ENCODE results near the gene MGLL. TPM values are rescaled to one million over a fixed set of nuclear protein-coding genes. Genes with fewer than 3 reads are reported as not detected.

MGLL gene
- total RNA-seq, 1 experiment from 2014 or later: 0.94 TPM

- TF ChIP-seq GABPB1 (CRISPR knock-in tag; IDR thresholded peaks at IDR 0.05) (no peak), TEAD1 (CRISPR knock-in tag; IDR thresholded peaks at IDR 0.05) (no peak), GTF2I (CRISPR knock-in tag; conservative IDR thresholded peaks at IDR 0.05) (no peak), CDX4 (CRISPR knock-in tag; IDR thresholded peaks at IDR 0.05; ENCODE audit: borderline replicate concordance) (no peak)
Measured at GRCh38 chr3:127800508-127800907, 21.8 kb downstream of the MGLL start (continued).

GRCh38 chr3:127799476-127800222, 22.7 kb downstream of the MGLL start:
- peaks cover 4% of the 10 kb centered on the region for H3K4me1 Mint-ChIP-seq
- no peak overlapping the region for H3K4me3 Mint-ChIP-seq
- POLR2A ChIA-PET: no interaction called here
- CTCF ChIA-PET: no interaction called here
- no peak for ATAC-seq
- DNase-seq (ENCODE audit: low spot score): no peak
- peaks cover 5% of the 10 kb centered on the region for H3K9me3 Mint-ChIP-seq
- TF ChIP-seq USF1 (CRISPR knock-in tag; IDR thresholded peaks at IDR 0.05) (no peak), KAT7 (CRISPR knock-in tag; IDR thresholded peaks at IDR 0.05; ENCODE audit: borderline replicate concordance) (no peak), ZNF121 (CRISPR knock-in tag; IDR thresholded peaks at IDR 0.05) (no peak), ARID4B (CRISPR knock-in tag; IDR thresholded peaks at IDR 0.05; ENCODE audit: borderline replicate concordance) (no peak), NR3C1 (CRISPR knock-in tag; conservative IDR thresholded peaks at IDR 0.05; ENCODE audit: low read depth) (no peak), CDX4 (CRISPR knock-in tag; IDR thresholded peaks at IDR 0.05; ENCODE audit: borderline replicate concordance) (no peak), JAZF1 (CRISPR knock-in tag; IDR thresholded peaks at IDR 0.05) (no peak), ZNF263 (CRISPR knock-in tag; IDR thresholded peaks at IDR 0.05; ENCODE audit: low read depth) (no peak), TEAD1 (CRISPR knock-in tag; IDR thresholded peaks at IDR 0.05) (no peak), ZNF138 (CRISPR knock-in tag; conservative IDR thresholded peaks at IDR 0.05) (no peak), ERG (CRISPR knock-in tag; IDR thresholded peaks at IDR 0.05) (no peak)
- H3K27me3 Mint-ChIP-seq (ENCODE audit: low read depth): no peaks in the 10 kb centered on the region
- H3K27ac Mint-ChIP-seq: peak overlapping the region; percentile 58; the same call in 1 of the 2 replicates
- no peaks in the 10 kb centered on the region for H3K36me3 Mint-ChIP-seq

- H3K4me1 Mint-ChIP-seq: peaks cover 4% of the 10 kb centered on the region
- H3K36me3 Mint-ChIP-seq: no peaks in the 10 kb centered on the region
- H3K27me3 Mint-ChIP-seq (ENCODE audit: low read depth): no peaks in the 10 kb centered on the region
- H3K4me3 Mint-ChIP-seq: no peak overlapping the region
- ATAC-seq: no peak
- CTCF ChIA-PET: no interaction called here
- POLR2A ChIA-PET: no interaction called here
- H3K27ac Mint-ChIP-seq: no peak overlapping the region
- peaks cover 9% of the 10 kb centered on the region for H3K9me3 Mint-ChIP-seq
- TF ChIP-seq CTCF (IDR thresholded peaks at IDR 0.05) (no peak), ZNF416 (CRISPR knock-in tag; IDR thresholded peaks at IDR 0.05) (no peak)
- no peak for DNase-seq (ENCODE audit: low spot score)
Measured at GRCh38 chr3:127798716-127799115, 23.6 kb downstream of the MGLL start.
